ENCODE results near the gene HS6ST1.

The HS6ST1 gene

GRCh38 chr2:128241896-128242295, 76.8 kb downstream of the HS6ST1 start:
- Histone ChIP-seq H3K9me3 (ENCODE audit: control insufficient read depth in 2 of 2, low read length in 2 of 2) (no peaks in the 10 kb centered on the region), H3K4me3 (ENCODE audit: low read length in 2 of 2) (no peak overlapping the region), H3K27ac (ENCODE audit: low read length) (no peak overlapping the region), H3K27me3 (ENCODE audit: control insufficient read depth in 1 of 2, insufficient read depth in 2 of 2, low read length in 2 of 2) (no peaks in the 10 kb centered on the region), H3K36me3 (ENCODE audit: control insufficient read depth in 2 of 2, insufficient read depth in 2 of 2, low read length in 2 of 2) (no peaks in the 10 kb centered on the region), H3K9ac (ENCODE audit: low read length in 2 of 2) (no peak overlapping the region), H3K4me1 (ENCODE audit: control insufficient read depth, insufficient read depth, low read length) (peaks cover under 1% of the 10 kb centered on the region)

DNA sequence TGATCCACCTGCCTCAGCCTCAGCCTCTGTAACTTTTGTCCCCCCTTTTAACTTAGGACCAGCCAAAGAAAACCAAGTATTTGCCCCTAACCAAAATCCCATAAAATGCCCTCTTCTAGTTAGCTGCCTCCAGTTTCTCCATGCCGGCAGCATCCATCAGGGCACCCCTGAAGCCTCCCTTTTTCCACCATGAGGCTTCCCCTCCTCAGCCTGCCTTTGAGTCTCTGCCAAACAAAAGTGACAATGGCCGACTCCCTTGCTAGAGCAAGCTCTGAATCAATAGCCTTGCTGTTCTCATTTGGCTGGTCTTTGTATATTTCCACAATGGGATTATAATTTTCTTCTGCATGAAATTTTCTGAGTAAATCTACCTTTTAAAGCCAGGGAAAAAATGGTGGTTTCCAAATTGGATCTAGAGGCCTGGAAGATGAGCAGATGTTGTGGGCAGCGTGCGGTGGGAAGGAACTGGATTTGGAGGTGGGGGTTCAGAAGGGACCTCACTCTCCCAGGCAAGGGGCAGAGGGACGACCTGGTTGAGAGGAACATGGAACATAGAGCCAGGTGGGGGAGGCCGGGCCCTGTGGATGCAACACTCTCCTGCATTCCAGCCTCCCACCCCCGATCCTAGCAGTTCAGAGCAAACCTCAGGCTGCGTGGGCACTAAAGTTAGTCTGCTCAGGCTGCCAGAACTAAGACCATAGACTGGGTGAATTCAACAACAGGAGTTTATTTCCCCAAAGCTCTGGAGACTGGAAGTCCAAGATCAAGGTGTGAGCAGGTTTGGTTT, 80.6 kb downstream of the HS6ST1 start:
- Histone ChIP-seq H3K36me3 (ENCODE audit: control insufficient read depth in 2 of 2, insufficient read depth in 2 of 2, low read length in 2 of 2) (no peaks in the 10 kb centered on the region), H3K4me3 (ENCODE audit: low read length in 2 of 2) (no peak overlapping the region), H3K27me3 (ENCODE audit: control insufficient read depth in 1 of 2, insufficient read depth in 2 of 2, low read length in 2 of 2) (no peaks in the 10 kb centered on the region), H3K9me3 (ENCODE audit: control insufficient read depth in 2 of 2, low read length in 2 of 2) (no peaks in the 10 kb centered on the region), H3K27ac (ENCODE audit: low read length) (no peak overlapping the region), H3K4me1 (ENCODE audit: control insufficient read depth, insufficient read depth, low read length) (peaks cover 10% of the 10 kb centered on the region), H3K9ac (ENCODE audit: low read length in 2 of 2) (no peak overlapping the region)

DNA sequence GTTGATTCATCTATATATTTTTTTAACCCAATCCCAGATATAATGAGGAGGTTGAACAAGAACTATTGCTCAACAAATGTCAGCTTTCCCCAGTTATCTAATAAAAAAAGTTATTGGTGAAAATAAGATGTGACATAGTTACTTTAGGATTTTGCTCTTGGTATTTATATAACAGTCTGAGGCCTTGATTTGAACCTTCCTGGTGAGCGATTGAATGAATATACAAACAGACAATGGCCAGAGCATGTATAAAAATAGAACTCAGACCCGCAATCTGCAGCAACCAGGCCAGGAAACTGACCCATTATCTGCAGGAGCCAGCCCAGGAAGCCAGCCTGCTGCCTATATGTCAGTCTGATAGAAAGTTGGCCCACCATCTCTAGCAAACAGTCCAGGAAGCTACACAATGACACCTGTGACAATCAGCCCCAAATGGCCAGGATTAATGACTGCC, 81.6 kb downstream of the HS6ST1 start:
- peak overlapping the region; percentile 58 for H3K27ac ChIP-seq (ENCODE audit: low read length)
- no peak overlapping the region for H3K4me3 ChIP-seq (ENCODE audit: low read length in 2 of 2)
- H3K9ac ChIP-seq (ENCODE audit: low read length in 2 of 2): no peak overlapping the region
- no peaks in the 10 kb centered on the region for H3K36me3 ChIP-seq (ENCODE audit: control insufficient read depth in 2 of 2, insufficient read depth in 2 of 2, low read length in 2 of 2)
- H3K4me1 ChIP-seq (ENCODE audit: control insufficient read depth, insufficient read depth, low read length): peaks cover 10% of the 10 kb centered on the region
- H3K9me3 ChIP-seq (ENCODE audit: control insufficient read depth in 2 of 2, low read length in 2 of 2): no peaks in the 10 kb centered on the region
- H3K27me3 ChIP-seq (ENCODE audit: control insufficient read depth in 1 of 2, insufficient read depth in 2 of 2, low read length in 2 of 2): no peaks in the 10 kb centered on the region

GRCh38 chr2:128236491-128237035, 82.1 kb downstream of the HS6ST1 start:
- no peaks in the 10 kb centered on the region for H3K36me3 ChIP-seq (ENCODE audit: control insufficient read depth in 2 of 2, insufficient read depth in 2 of 2, low read length in 2 of 2)
- H3K27ac ChIP-seq (ENCODE audit: low read length): peak overlapping the region; percentile 58
- peaks cover 10% of the 10 kb centered on the region for H3K4me1 ChIP-seq (ENCODE audit: control insufficient read depth, insufficient read depth, low read length)
- H3K9me3 ChIP-seq (ENCODE audit: control insufficient read depth in 2 of 2, low read length in 2 of 2): no peaks in the 10 kb centered on the region
- H3K9ac ChIP-seq (ENCODE audit: low read length in 2 of 2): no peak overlapping the region
- H3K27me3 ChIP-seq (ENCODE audit: control insufficient read depth in 1 of 2, insufficient read depth in 2 of 2, low read length in 2 of 2): no peaks in the 10 kb centered on the region
- peak overlapping the region in 1 of 2 donors; percentile 15 for H3K4me3 ChIP-seq (ENCODE audit: low read length in 2 of 2)

DNA sequence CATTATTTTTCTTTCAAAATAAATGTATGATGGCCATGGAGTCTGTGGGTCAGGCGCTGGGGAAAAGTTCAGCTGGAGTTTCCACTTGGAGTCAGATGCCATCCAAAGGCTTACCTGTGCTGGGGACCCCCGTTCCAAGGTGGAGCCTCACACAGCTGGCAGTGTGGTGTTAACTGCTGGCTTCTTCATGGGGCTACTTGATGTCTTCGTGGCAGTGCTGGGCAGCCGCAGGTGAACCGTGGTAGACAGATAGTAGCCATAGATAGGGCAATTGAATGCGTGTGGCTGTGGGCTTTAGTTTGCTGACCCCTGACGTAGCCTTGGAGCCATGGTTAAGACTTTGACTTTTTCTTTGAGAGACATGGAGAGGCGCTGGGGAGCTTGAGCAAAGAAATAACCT, 83.1 kb downstream of the HS6ST1 start:
- H3K27ac ChIP-seq (ENCODE audit: low read length): no peak overlapping the region
- no peak overlapping the region for H3K9ac ChIP-seq (ENCODE audit: low read length in 2 of 2)
- peaks cover 10% of the 10 kb centered on the region for H3K4me1 ChIP-seq (ENCODE audit: control insufficient read depth, insufficient read depth, low read length)
- H3K4me3 ChIP-seq (ENCODE audit: low read length in 2 of 2): no peak overlapping the region
- H3K36me3 ChIP-seq (ENCODE audit: control insufficient read depth in 2 of 2, insufficient read depth in 2 of 2, low read length in 2 of 2): no peaks in the 10 kb centered on the region
- no peaks in the 10 kb centered on the region for H3K9me3 ChIP-seq (ENCODE audit: control insufficient read depth in 2 of 2, low read length in 2 of 2)
- no peaks in the 10 kb centered on the region for H3K27me3 ChIP-seq (ENCODE audit: control insufficient read depth in 1 of 2, insufficient read depth in 2 of 2, low read length in 2 of 2)

DNA sequence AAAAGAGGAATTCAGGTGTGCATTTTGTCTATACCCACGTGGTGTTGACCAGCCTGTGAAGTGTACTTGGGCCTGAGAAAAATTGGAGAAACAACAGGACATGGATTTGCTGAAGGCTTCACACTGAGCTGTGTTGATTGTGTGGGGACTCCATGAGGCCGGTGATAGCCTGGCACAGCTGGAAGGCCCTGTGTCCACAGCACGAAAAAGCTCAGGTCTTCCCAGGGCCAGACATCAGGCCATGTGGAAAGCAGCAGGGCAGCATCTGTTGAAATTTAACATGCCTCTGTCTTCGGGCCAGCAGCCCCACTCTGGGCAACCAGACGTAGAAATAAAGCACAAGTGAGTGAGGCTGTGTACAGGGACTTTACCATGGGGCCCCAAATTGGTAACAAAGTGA, 84.1 kb downstream of the HS6ST1 start:
- Histone ChIP-seq H3K27me3 (ENCODE audit: control insufficient read depth in 1 of 2, insufficient read depth in 2 of 2, low read length in 2 of 2) (no peaks in the 10 kb centered on the region), H3K4me3 (ENCODE audit: low read length in 2 of 2) (no peak overlapping the region), H3K9ac (ENCODE audit: low read length in 2 of 2) (no peak overlapping the region), H3K4me1 (ENCODE audit: control insufficient read depth, insufficient read depth, low read length) (peaks cover 10% of the 10 kb centered on the region), H3K36me3 (ENCODE audit: control insufficient read depth in 2 of 2, insufficient read depth in 2 of 2, low read length in 2 of 2) (no peaks in the 10 kb centered on the region), H3K27ac (ENCODE audit: low read length) (no peak overlapping the region), H3K9me3 (ENCODE audit: control insufficient read depth in 2 of 2, low read length in 2 of 2) (no peaks in the 10 kb centered on the region)

DNA sequence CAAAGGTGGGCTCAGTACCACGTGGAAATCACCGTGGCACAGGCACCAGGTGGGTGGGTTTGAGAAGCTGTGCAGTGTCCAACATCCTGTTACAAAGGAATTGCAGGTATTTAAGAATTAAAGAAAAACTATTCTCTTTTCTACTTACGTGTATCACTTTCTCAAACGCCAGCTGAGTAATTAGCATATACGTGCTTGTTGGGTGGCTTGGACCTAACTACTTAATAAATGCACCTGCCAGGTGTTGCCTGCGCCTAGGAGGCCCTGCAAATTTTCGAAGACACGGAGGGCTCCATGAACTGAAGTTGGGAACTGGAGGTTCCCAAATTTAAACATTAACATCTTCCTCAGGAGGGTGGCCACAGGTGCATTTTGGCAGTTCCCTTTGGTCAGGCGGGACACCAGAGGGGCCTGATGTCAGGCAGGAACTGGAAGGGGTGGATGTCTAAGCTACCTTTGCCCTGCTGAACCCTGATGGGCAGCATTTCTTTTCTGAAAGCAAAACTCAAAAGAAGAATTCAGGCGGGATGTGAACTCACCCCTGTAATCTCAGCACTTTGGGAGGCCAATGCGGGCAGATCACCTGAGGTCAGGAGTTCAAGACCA, 84.8 kb downstream of the HS6ST1 start:
- peaks cover 10% of the 10 kb centered on the region for H3K4me1 ChIP-seq (ENCODE audit: control insufficient read depth, insufficient read depth, low read length)
- no peaks in the 10 kb centered on the region for H3K9me3 ChIP-seq (ENCODE audit: control insufficient read depth in 2 of 2, low read length in 2 of 2)
- H3K27me3 ChIP-seq (ENCODE audit: control insufficient read depth in 1 of 2, insufficient read depth in 2 of 2, low read length in 2 of 2): no peaks in the 10 kb centered on the region
- H3K27ac ChIP-seq (ENCODE audit: low read length): no peak overlapping the region
- H3K36me3 ChIP-seq (ENCODE audit: control insufficient read depth in 2 of 2, insufficient read depth in 2 of 2, low read length in 2 of 2): no peaks in the 10 kb centered on the region
- H3K4me3 ChIP-seq (ENCODE audit: low read length in 2 of 2): peak overlapping the region; percentile 84 to 87
- H3K9ac ChIP-seq (ENCODE audit: low read length in 2 of 2): no peak overlapping the region

- peak overlapping the region; percentile 84 to 87 for H3K4me3 ChIP-seq (ENCODE audit: low read length in 2 of 2)
- peaks cover 10% of the 10 kb centered on the region for H3K4me1 ChIP-seq (ENCODE audit: control insufficient read depth, insufficient read depth, low read length)
Measured at GRCh38 chr2:128232965-128233789, 85.5 kb downstream of the HS6ST1 start.

DNA sequence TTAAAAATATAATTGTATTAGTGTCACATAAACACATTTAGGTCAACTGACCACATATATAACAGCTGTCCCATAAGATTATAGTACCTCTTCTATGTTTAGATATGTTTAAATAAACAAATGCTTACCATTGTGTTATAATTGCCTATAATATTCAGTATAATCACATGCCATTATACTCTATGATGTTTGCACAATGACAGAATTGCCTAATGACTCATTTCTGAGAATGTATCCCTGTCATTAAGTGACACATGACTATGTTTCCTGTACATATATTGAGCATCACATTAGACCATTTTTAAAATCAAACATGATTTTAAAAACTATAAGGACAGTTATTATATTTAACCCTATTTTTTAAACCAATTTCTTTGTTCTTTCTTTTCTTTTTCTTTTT, 89.8 kb downstream of the HS6ST1 start:
- no peak overlapping the region for H3K4me3 ChIP-seq (ENCODE audit: low read length in 2 of 2)
- no peaks in the 10 kb centered on the region for H3K27me3 ChIP-seq (ENCODE audit: control insufficient read depth in 1 of 2, insufficient read depth in 2 of 2, low read length in 2 of 2)
- no peaks in the 10 kb centered on the region for H3K4me1 ChIP-seq (ENCODE audit: control insufficient read depth, insufficient read depth, low read length)
- no peaks in the 10 kb centered on the region for H3K9me3 ChIP-seq (ENCODE audit: control insufficient read depth in 2 of 2, low read length in 2 of 2)
- H3K9ac ChIP-seq (ENCODE audit: low read length in 2 of 2): no peak overlapping the region
- H3K27ac ChIP-seq (ENCODE audit: low read length): no peak overlapping the region
- no peaks in the 10 kb centered on the region for H3K36me3 ChIP-seq (ENCODE audit: control insufficient read depth in 2 of 2, insufficient read depth in 2 of 2, low read length in 2 of 2)

More at GRCh38 chr2:128232965-128233789, 85.5 kb downstream of the HS6ST1 start:
- Histone ChIP-seq H3K9ac (ENCODE audit: low read length in 2 of 2) (peak overlapping the region; percentile 81 to 88), H3K27ac (ENCODE audit: low read length) (peak overlapping the region; percentile 60), H3K9me3 (ENCODE audit: control insufficient read depth in 2 of 2, low read length in 2 of 2) (no peaks in the 10 kb centered on the region), H3K36me3 (ENCODE audit: control insufficient read depth in 2 of 2, insufficient read depth in 2 of 2, low read length in 2 of 2) (no peaks in the 10 kb centered on the region), H3K27me3 (ENCODE audit: control insufficient read depth in 1 of 2, insufficient read depth in 2 of 2, low read length in 2 of 2) (no peaks in the 10 kb centered on the region)

GRCh38 chr2:128227862-128228261, 90.8 kb downstream of the HS6ST1 start:
- no peaks in the 10 kb centered on the region for H3K27me3 ChIP-seq (ENCODE audit: control insufficient read depth in 1 of 2, insufficient read depth in 2 of 2, low read length in 2 of 2)
- no peaks in the 10 kb centered on the region for H3K4me1 ChIP-seq (ENCODE audit: control insufficient read depth, insufficient read depth, low read length)
- no peaks in the 10 kb centered on the region for H3K36me3 ChIP-seq (ENCODE audit: control insufficient read depth in 2 of 2, insufficient read depth in 2 of 2, low read length in 2 of 2)
- H3K9ac ChIP-seq (ENCODE audit: low read length in 2 of 2): no peak overlapping the region
- H3K9me3 ChIP-seq (ENCODE audit: control insufficient read depth in 2 of 2, low read length in 2 of 2): no peaks in the 10 kb centered on the region
- no peak overlapping the region for H3K27ac ChIP-seq (ENCODE audit: low read length)
- no peak overlapping the region for H3K4me3 ChIP-seq (ENCODE audit: low read length in 2 of 2)

All from stomach smooth muscle (tissue), 2 donors.